Glomerular visceral epithelial cell (primary cell): ENCODE measurements around the gene TPGS2.
"Not testable (repeated sequence)": the region's sequence is repeated elsewhere in the genome, so short reads cannot be mapped to it uniquely, and the experiment has no call there.

Experiments used
- DNase-seq: peaks from one replicate; pipeline ENCODE4 v3.0.0-alpha.2; 2016; ENCODE audit errors: extremely low spot score

Gene TPGS2

GRCh38 chr18:36825526-36825925 lies 3.3 kb downstream of the TPGS2 start:
- DNase-seq: no peak

GRCh38 chr18:36821681-36822080 lies 7.1 kb downstream of the TPGS2 start:
- DNase-seq: no peak

- no peak for DNase-seq
Observed at GRCh38 chr18:36819621-36820020, 9.2 kb downstream of the TPGS2 start.

GRCh38 chr18:36818652-36819051 lies 10.2 kb downstream of the TPGS2 start:
- no peak for DNase-seq

- DNase-seq: no peak
Observed at GRCh38 chr18:36817039-36817438, 11.8 kb downstream of the TPGS2 start.

GRCh38 chr18:36816096-36816495 lies 12.7 kb downstream of the TPGS2 start:
- not testable (repeated sequence) for DNase-seq

GRCh38 chr18:36814994-36815393 lies 13.8 kb downstream of the TPGS2 start:
- no peak for DNase-seq

- DNase-seq: no peak
Observed at GRCh38 chr18:36813824-36814223, 15.0 kb downstream of the TPGS2 start.

- no peak for DNase-seq
Observed at GRCh38 chr18:36813101-36813775, 15.6 kb downstream of the TPGS2 start.

GRCh38 chr18:36812678-36813077 lies 16.1 kb downstream of the TPGS2 start:
- DNase-seq: no peak

- no peak for DNase-seq
Observed at GRCh38 chr18:36811955-36812354, 16.8 kb downstream of the TPGS2 start.

GRCh38 chr18:36811430-36811829 lies 17.4 kb downstream of the TPGS2 start:
- DNase-seq: no peak

- DNase-seq: peak; percentile 70
Observed at GRCh38 chr18:36809590-36810381, 19.0 kb downstream of the TPGS2 start.

GRCh38 chr18:36808681-36809080 lies 20.1 kb downstream of the TPGS2 start:
- DNase-seq: peak; percentile 44

GRCh38 chr18:36805105-36805504 lies 23.7 kb downstream of the TPGS2 start:
- no peak for DNase-seq

- DNase-seq: no peak
Observed at GRCh38 chr18:36798738-36799473, 29.9 kb downstream of the TPGS2 start.

GRCh38 chr18:36792634-36793283 lies 36.0 kb downstream of the TPGS2 start:
- no peak for DNase-seq

GRCh38 chr18:36786686-36787085 lies 42.1 kb downstream of the TPGS2 start:
- DNase-seq: peak; percentile 53

GRCh38 chr18:36783792-36784191 lies 45.0 kb downstream of the TPGS2 start:
- DNase-seq: no peak

- DNase-seq: no peak
Observed at GRCh38 chr18:36782710-36783109, 46.1 kb downstream of the TPGS2 start.

GRCh38 chr18:36780748-36781147 lies 48.1 kb downstream of the TPGS2 start:
- DNase-seq: no peak

GRCh38 chr18:36777566-36777965 lies 51.2 kb downstream of the TPGS2 start:
- no peak for DNase-seq
